NCI-H82 treated with DMSO at 0.1 percent for 48 hours (cell line): Measurements from ENCODE around the gene TFIP11.
"Not testable (repeated sequence)": the region's sequence is repeated elsewhere in the genome, so short reads cannot be mapped to it uniquely, and the experiment has no call there.

ENCODE experiments used
- DNase-seq: peaks from one replicate; lab custom pipeline; 2025; ENCODE audit not compliant: unreplicated experiment; lab: John Stamatoyannopoulos, UW

Gene TFIP11

GRCh38 chr22:26541167-26541819 is 29.0 kb upstream of the TFIP11 start:
- no peak for DNase-seq

- no peak for DNase-seq
These were observed 27.8 kb upstream of the TFIP11 start for GRCh38 chr22:26540119-26540518.

GRCh38 chr22:26536762-26537134 is 24.5 kb upstream of the TFIP11 start:
- no peak for DNase-seq

- DNase-seq = no peak
These were observed 23.9 kb upstream of the TFIP11 start for GRCh38 chr22:26536056-26536761.

- DNase-seq = no peak
These were observed 23.3 kb upstream of the TFIP11 start for GRCh38 chr22:26535603-26535908.

- DNase-seq = no peak
These were observed 22.8 kb upstream of the TFIP11 start for GRCh38 chr22:26534874-26535602.

- no peak for DNase-seq
These were observed 22.0 kb upstream of the TFIP11 start for GRCh38 chr22:26534171-26534855.

- no peak for DNase-seq
These were observed 17.1 kb upstream of the TFIP11 start for GRCh38 chr22:26529345-26529744.

GRCh38 chr22:26528518-26528917 is 16.2 kb upstream of the TFIP11 start:
- DNase-seq = not testable (repeated sequence)

GRCh38 chr22:26527574-26528465 is 15.5 kb upstream of the TFIP11 start:
- DNase-seq = peak; percentile 70

- no peak for DNase-seq
These were observed 14.9 kb upstream of the TFIP11 start for GRCh38 chr22:26527167-26527566.

- no peak for DNase-seq
These were observed 13.8 kb upstream of the TFIP11 start for GRCh38 chr22:26525946-26526564.

GRCh38 chr22:26524870-26525269 is 12.6 kb upstream of the TFIP11 start:
- DNase-seq = no peak

GRCh38 chr22:26522592-26522991 is 10.3 kb upstream of the TFIP11 start:
- DNase-seq = no peak

GRCh38 chr22:26522012-26522411 is 9.7 kb upstream of the TFIP11 start:
- DNase-seq = no peak

GRCh38 chr22:26517429-26517828 is 5.2 kb upstream of the TFIP11 start:
- no peak for DNase-seq

GRCh38 chr22:26516503-26516902 is 4.2 kb upstream of the TFIP11 start:
- DNase-seq = no peak

- no peak for DNase-seq
These were observed 3.7 kb upstream of the TFIP11 start for GRCh38 chr22:26515931-26516330.

- DNase-seq = no peak
These were observed 2.3 kb upstream of the TFIP11 start for GRCh38 chr22:26514419-26515161.

GRCh38 chr22:26513838-26514237 is 1.6 kb upstream of the TFIP11 start:
- DNase-seq = no peak
